Osteoblast (primary cell): ENCODE results near the gene AXIN1. TPM values are rescaled to one million over a fixed set of nuclear protein-coding genes. Genes with fewer than 3 reads are reported as not detected.

Experiments used
- DNase-seq: peaks from one replicate; pipeline ENCODE4 v3.0.0; 2011; ENCODE audit warnings: low spot score, mixed read lengths; ENCODE audit not compliant: insufficient read length; ENCODE audit errors: missing footprints
- H2AFZ ChIP-seq: 2 replicates; pipeline ENCODE4 v1.6.0; 2011; ENCODE audit warnings: mild to moderate bottlenecking, low read length
- H3K27ac ChIP-seq: 2 replicates; pipeline ENCODE4 v1.5.1; 2011; ENCODE audit warnings: mild to moderate bottlenecking, low read depth, low read length, moderate library complexity
- H3K27me3 ChIP-seq: 2 replicates; pipeline ENCODE4 v1.6.0; 2012; ENCODE audit warnings: mild to moderate bottlenecking, control low read depth, inconsistent platforms, low read length, moderate library complexity; ENCODE audit not compliant: insufficient read depth
- H3K36me3 ChIP-seq: 2 replicates; pipeline ENCODE4 v1.5.1; 2011; ENCODE audit warnings: mild to moderate bottlenecking, low read length, control low read depth, moderate library complexity; ENCODE audit not compliant: insufficient read depth
- H3K4me1 ChIP-seq: 2 replicates; pipeline ENCODE4 v1.5.1; 2011; ENCODE audit warnings: mild to moderate bottlenecking, low read length, control low read depth, moderate library complexity; ENCODE audit not compliant: insufficient read depth
- H3K4me2 ChIP-seq: 2 replicates; pipeline ENCODE4 v1.6.0; 2011; ENCODE audit warnings: mild to moderate bottlenecking, low read length; ENCODE audit not compliant: insufficient read depth
- H3K4me3 ChIP-seq: fragments of 200-600 bp; sonication (generic); 3 replicates; pipeline ENCODE4 v1.5.1; 2012; ENCODE audit warnings: mild to moderate bottlenecking, low read length, inconsistent platforms; ENCODE audit not compliant: insufficient read depth
- H3K79me2 ChIP-seq: 2 replicates; pipeline ENCODE4 v1.6.0; 2012; ENCODE audit warnings: mild to moderate bottlenecking, low read length, control low read depth, inconsistent platforms; ENCODE audit not compliant: insufficient read depth
- H3K9me3 ChIP-seq: 2 replicates; pipeline ENCODE4 v1.5.1; 2011; ENCODE audit warnings: low read depth, low read length, control low read depth
- H4K20me1 ChIP-seq: 2 replicates; pipeline ENCODE4 v1.6.0; 2012; ENCODE audit warnings: mild to moderate bottlenecking, low read length, control low read depth; ENCODE audit not compliant: insufficient read depth
- total RNA-seq: library from RNA; depleted of rRNA; stranded (reverse); fragments of >200 nt; gene quantifications from 2 replicates; pipeline ENCODE4 v1.2.3, GENCODE V29; 2012
- TF ChIP-seq, protein P1 (sequence below): IDR thresholded peaks from 2 replicates; pipeline ENCODE4 v1.5.1; 2011; ENCODE audit warnings: mild to moderate bottlenecking, low read depth, low read length, moderate library complexity; ENCODE audit errors: extremely low read depth

The AXIN1 gene
- total RNA-seq, 1 donor: 21.7 TPM

DNA sequence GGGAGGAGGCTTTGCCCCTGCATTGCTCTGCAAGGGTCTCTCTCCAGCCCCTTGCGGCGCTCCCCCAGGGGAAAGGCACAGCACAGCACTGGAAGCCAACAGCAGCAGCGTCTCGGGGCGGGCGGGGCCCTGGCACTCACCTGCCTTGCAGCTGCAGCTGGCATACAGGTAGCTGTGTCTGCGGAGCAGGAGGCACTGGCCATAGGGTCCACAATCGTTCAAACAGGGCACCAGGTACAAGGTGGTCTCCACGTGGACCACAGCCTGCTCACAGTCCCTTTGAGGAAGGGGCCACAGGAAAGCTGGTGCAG is 22.0 kb upstream of the AXIN1 start:
- H4K20me1 ChIP-seq: peaks cover 11% of the 10 kb centered on the region
- no peaks in the 10 kb centered on the region for H3K27me3 ChIP-seq
- no peak overlapping the region for H3K4me2 ChIP-seq
- H3K4me1 ChIP-seq: peaks cover 4% of the 10 kb centered on the region
- H3K9me3 ChIP-seq: no peaks in the 10 kb centered on the region
- H3K36me3 ChIP-seq: peaks cover 27% of the 10 kb centered on the region
- TF ChIP-seq, protein P1, sequence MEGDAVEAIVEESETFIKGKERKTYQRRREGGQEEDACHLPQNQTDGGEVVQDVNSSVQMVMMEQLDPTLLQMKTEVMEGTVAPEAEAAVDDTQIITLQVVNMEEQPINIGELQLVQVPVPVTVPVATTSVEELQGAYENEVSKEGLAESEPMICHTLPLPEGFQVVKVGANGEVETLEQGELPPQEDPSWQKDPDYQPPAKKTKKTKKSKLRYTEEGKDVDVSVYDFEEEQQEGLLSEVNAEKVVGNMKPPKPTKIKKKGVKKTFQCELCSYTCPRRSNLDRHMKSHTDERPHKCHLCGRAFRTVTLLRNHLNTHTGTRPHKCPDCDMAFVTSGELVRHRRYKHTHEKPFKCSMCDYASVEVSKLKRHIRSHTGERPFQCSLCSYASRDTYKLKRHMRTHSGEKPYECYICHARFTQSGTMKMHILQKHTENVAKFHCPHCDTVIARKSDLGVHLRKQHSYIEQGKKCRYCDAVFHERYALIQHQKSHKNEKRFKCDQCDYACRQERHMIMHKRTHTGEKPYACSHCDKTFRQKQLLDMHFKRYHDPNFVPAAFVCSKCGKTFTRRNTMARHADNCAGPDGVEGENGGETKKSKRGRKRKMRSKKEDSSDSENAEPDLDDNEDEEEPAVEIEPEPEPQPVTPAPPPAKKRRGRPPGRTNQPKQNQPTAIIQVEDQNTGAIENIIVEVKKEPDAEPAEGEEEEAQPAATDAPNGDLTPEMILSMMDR: no peak
- no peak overlapping the region for H3K27ac ChIP-seq
- no peak overlapping the region for H3K4me3 ChIP-seq
- H3K79me2 ChIP-seq: peaks cover 12% of the 10 kb centered on the region
- no peak overlapping the region for H2AFZ ChIP-seq
- DNase-seq: no peak

DNA sequence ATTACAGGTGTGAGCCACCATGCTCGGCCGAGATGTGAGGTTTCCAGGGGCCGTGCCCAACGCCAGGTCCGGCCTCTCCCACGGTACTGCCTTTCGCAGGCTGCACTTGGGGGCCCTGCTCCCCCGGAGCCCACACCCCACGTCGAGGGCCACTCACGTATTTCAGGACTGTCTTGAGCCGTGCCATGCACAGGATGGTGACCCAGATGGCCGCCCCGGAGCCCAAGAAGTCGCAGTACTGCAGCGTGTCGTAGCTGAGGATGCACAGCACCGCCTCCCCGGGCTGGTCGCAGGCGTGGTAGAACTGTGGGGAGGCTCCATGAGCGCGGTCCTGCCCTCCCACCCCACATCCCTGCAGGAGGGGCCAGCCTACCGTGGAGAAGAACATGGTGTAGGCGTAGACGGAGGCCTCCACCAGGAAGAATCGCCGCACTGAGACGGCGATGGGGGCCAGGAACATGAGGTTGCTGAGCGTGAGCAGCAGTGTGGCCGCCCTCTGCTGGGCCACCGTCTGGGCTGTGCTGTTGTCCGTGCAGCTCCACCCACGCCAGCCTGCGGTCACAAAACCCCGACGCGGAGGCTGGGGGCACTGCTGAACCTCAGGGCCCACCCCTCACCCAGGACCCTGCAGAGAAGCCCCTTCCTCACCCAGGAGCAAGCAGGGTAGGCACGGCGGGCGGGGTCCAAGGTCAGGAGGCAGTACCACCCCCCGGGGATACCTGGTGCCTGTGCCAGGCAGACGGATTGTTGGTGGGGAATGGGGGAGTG is 21.5 kb upstream of the AXIN1 start:
- Histone ChIP-seq H3K36me3 (peaks cover 27% of the 10 kb centered on the region), H3K79me2 (peaks cover 7% of the 10 kb centered on the region), H3K9me3 (no peaks in the 10 kb centered on the region), H3K27ac (no peak overlapping the region), H3K4me3 (no peak overlapping the region), H3K4me1 (peaks cover 7% of the 10 kb centered on the region), H3K4me2 (no peak overlapping the region), H2AFZ (no peak overlapping the region), H4K20me1 (peaks cover 7% of the 10 kb centered on the region), H3K27me3 (no peaks in the 10 kb centered on the region)
- TF ChIP-seq, protein P1: no peak
- DNase-seq: no peak

DNA sequence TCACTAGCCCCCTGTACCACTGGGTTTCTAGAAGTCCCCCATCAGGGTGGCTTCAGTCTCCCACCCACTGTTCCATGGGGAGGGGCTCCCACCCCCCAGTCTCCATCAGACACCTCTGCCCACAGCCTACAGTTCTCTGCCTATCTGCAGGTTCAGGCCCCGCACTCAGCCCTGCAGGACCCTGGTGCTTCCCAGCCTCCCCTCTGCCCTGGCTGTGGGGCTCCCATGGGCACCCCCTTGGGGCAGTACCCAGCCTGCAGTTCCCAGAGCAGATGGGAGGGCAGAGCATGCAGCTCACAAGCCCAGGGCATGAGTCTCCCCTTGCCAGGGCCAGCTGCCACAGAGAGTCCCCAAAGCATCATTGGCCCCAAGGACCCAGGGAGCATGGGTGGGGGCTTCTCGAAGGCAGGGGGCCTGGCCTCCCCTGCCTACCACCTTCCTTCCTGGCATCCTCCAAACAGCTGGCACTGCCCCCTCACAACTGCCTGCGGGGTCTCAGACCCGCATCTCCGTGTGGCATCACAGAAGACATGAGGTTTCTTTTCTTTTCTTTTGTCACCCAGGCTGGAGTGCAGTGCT is 20.6 kb upstream of the AXIN1 start:
- Histone ChIP-seq H3K4me2 (no peak overlapping the region), H3K9me3 (no peaks in the 10 kb centered on the region), H2AFZ (no peak overlapping the region), H3K79me2 (no peaks in the 10 kb centered on the region), H4K20me1 (no peaks in the 10 kb centered on the region), H3K36me3 (peaks cover 35% of the 10 kb centered on the region), H3K4me1 (peaks cover 7% of the 10 kb centered on the region), H3K4me3 (no peak overlapping the region), H3K27me3 (no peaks in the 10 kb centered on the region), H3K27ac (no peak overlapping the region)
- DNase-seq: peak; percentile 46
- TF ChIP-seq, protein P1: no peak

DNA sequence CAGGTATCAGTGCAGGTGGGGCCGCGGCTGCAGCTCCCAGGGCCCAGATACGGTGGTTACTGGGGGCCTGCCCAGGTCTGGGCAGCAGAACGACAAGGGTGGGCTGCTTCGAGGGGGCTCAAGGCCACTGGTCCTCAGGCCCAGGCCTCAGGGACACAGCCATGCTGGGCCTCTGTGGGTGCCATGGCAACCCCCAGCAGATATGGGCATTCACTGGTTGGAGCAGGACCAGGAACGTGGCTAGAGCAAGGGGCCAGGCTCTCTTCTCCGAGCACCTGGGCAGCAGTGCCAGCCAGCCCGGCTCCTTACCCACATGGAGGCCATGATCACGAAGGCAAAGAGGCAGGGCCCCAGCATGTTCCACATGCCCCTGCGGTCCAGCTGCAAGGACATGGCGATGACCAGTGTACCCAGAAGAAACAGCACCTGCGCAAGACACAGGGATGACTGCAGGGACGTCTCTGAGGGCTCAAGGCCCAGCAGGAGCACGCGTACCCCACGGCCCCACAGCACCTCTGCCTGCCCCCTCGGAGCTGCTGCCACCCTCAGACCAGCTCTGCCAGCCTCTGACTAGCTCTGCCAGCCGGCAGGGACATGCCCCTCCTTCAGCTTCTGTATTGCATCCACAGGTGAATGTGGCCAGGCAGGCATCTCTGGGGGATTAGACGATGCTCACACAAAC is 19.9 kb upstream of the AXIN1 start:
- Histone ChIP-seq H3K4me2 (no peak overlapping the region), H3K79me2 (no peaks in the 10 kb centered on the region), H3K27me3 (no peaks in the 10 kb centered on the region), H3K4me3 (no peak overlapping the region), H3K27ac (no peak overlapping the region), H2AFZ (no peak overlapping the region), H3K9me3 (no peaks in the 10 kb centered on the region), H3K36me3 (peaks cover 42% of the 10 kb centered on the region), H4K20me1 (no peaks in the 10 kb centered on the region), H3K4me1 (peaks cover 7% of the 10 kb centered on the region)
- TF ChIP-seq, protein P1: no peak
- peak; percentile 13 for DNase-seq
